Activated CD4-positive, alpha-beta T cell treated with anti-CD3 and anti-CD28 coated beads, Interleukin-2, Interleukin-6, amounts not matched to agents 100 ng/mL and 50 ng/mL, durations not matched to agents 16 hours and 8 hours (primary cell): ENCODE data around the gene UBAC1.
A peak's percentile ranks its signal among the peaks of the same experiment; 100 is the strongest.
"Not testable (repeated sequence)": the region's sequence is repeated elsewhere in the genome, so short reads cannot be mapped to it uniquely, and the experiment has no call there.

Source experiments
- DNase-seq: peaks from one replicate; pipeline ENCODE4 v3.0.0-alpha.2; 2020

Gene UBAC1

GRCh38 chr9:135975834-135976233 lies 14.7 kb upstream of the UBAC1 start:
- DNase-seq: no peak

GRCh38 chr9:135974220-135974573 lies 13.0 kb upstream of the UBAC1 start:
- no peak for DNase-seq

GRCh38 chr9:135973277-135974219 lies 12.4 kb upstream of the UBAC1 start:
- DNase-seq: no peak

GRCh38 chr9:135971892-135972291 lies 10.7 kb upstream of the UBAC1 start:
- DNase-seq: peak; percentile 30

- DNase-seq: no peak
Measured at GRCh38 chr9:135971111-135971766, 10.1 kb upstream of the UBAC1 start.

- no peak for DNase-seq
Measured at GRCh38 chr9:135970128-135970815, 9.1 kb upstream of the UBAC1 start.

GRCh38 chr9:135969064-135969683 lies 8.0 kb upstream of the UBAC1 start:
- no peak for DNase-seq

GRCh38 chr9:135968601-135969000 lies 7.4 kb upstream of the UBAC1 start:
- DNase-seq: no peak

- no peak for DNase-seq
Measured at GRCh38 chr9:135968083-135968476, 6.9 kb upstream of the UBAC1 start.

- not testable (repeated sequence) for DNase-seq
Measured at GRCh38 chr9:135966916-135967260, 5.7 kb upstream of the UBAC1 start.

- DNase-seq: no peak
Measured at GRCh38 chr9:135965124-135965756, 4.1 kb upstream of the UBAC1 start.

GRCh38 chr9:135963938-135964337 lies 2.8 kb upstream of the UBAC1 start:
- DNase-seq: no peak

- no peak for DNase-seq
Measured at GRCh38 chr9:135963338-135963737, 2.2 kb upstream of the UBAC1 start.

- no peak for DNase-seq
Measured at GRCh38 chr9:135962696-135963307, 1.6 kb upstream of the UBAC1 start.

- no peak for DNase-seq
Measured at GRCh38 chr9:135961811-135962695, 880 bp upstream of the UBAC1 start.

GRCh38 chr9:135960411-135961276 lies 529 bp downstream of the UBAC1 start:
- DNase-seq: no peak

GRCh38 chr9:135959814-135960213 lies 1.4 kb downstream of the UBAC1 start:
- no peak for DNase-seq

- no peak for DNase-seq
Measured at GRCh38 chr9:135958485-135958884, 2.7 kb downstream of the UBAC1 start.

GRCh38 chr9:135957431-135957830 lies 3.7 kb downstream of the UBAC1 start:
- no peak for DNase-seq

GRCh38 chr9:135956802-135957174 lies 4.4 kb downstream of the UBAC1 start:
- no peak for DNase-seq
